HG03039 (cell line): ENCODE measurements around the gene H1-8.

Source experiments
- ATAC-seq: cut with Tn5 transposase; IDR thresholded peaks from one replicate; pipeline ENCODE4 v1.9.1; 2021; ENCODE audit warnings: mild to moderate bottlenecking, moderate library complexity; ENCODE audit not compliant: unreplicated experiment

Gene H1-8

DNA sequence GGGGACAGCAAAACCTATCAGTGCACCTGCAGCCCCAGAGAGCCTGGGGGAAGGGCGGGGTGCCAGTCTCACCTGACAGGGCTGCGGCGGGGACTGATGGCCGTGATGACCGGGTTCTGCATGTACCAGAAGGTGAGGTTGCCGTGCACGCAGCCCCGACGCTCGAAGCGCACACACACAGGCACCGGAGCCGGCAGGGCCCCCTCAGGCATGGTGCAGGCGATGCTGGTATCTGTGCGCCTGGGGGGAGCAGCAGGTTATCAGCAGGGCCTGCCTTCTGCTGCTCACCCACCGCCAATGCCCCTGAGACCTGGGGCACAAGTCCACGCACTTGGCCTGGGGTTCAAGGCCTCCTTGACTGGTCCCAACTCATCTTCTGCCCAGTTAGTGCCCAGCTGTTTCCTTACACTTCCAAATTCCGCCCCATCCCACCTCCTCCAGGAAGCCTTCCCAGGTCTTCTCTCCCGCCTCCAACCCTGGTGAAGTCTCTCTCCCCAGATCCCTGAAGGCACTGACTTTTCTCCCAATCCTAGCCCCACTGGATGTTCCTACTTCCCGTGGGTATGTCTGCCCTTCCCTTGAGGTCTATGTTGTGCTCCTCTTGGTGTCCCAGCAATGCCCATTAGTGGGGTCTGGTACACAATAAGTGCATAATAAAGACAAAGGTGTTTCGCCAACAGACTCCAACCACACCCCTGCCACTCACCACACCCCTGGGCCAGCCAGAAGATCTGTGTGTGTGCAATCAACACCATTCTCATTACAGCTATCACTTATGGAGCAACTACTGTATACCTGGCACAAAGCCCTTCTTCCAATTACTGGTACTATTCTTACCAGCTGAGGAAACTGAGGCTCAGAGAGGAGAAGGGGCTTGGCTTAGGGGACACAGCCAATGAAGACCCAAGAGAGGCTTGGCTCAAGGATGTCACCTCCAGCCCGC, 28.9 kb downstream of the H1-8 start:
- no peak for ATAC-seq

DNA sequence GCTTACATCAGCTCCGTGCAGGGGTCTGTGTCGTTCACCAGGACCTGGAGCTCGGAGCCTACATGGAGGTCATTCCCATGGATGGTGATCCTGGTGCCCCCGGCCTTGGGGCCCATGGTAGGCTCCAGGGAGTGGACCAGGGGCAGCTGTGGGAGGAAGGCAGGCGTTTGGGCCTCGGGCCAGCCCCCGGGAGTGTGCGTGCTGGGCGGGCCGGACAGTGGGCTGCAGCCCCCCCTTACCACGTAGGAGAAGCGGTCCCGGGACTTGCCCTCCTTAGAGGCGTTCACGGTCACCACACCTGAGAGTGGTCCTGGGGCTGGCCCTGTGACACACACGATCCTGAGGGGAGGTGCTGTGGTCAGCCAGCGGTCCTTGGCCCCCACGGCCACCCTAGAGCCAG, 29.6 kb downstream of the H1-8 start:
- no peak for ATAC-seq

DNA sequence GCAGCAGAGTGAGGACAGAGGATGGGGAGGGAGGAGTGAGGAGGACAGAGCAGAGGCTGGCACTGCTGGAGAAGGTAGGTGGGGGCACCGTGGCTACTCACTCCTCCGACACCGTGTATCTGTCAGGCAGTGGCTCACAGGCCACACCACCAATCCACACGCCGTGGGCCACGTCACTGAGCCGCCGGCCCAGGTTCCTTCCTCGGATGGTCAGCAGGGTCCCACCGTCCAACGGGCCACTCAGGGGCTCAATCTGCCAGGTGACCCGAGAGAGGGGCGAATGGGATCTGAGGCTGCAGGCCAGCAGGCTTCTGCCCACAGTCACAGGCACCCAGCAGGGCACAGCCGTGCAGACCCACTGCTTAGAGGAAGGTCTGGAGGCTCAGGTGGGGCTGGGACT, 30.5 kb downstream of the H1-8 start:
- no peak for ATAC-seq

DNA sequence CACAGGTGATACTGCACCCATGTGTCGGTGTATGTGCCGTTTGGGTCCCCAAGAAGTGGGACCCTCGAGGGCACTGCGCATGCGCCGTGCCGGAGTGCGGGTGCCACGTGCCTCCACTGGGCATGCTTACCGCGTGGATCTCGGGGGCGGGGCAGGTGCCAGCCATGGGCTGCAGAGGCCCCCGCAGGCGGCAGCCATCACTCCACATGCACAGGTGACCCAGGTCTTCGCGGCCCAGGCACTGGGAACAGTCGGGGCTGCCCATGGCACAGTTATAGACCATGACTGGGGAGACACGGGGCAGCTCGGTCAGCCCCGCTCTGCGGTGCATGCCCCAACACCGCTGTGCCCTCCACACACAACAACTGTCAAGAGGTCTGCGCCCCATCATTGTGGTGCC, 31.2 kb downstream of the H1-8 start:
- no peak for ATAC-seq

DNA sequence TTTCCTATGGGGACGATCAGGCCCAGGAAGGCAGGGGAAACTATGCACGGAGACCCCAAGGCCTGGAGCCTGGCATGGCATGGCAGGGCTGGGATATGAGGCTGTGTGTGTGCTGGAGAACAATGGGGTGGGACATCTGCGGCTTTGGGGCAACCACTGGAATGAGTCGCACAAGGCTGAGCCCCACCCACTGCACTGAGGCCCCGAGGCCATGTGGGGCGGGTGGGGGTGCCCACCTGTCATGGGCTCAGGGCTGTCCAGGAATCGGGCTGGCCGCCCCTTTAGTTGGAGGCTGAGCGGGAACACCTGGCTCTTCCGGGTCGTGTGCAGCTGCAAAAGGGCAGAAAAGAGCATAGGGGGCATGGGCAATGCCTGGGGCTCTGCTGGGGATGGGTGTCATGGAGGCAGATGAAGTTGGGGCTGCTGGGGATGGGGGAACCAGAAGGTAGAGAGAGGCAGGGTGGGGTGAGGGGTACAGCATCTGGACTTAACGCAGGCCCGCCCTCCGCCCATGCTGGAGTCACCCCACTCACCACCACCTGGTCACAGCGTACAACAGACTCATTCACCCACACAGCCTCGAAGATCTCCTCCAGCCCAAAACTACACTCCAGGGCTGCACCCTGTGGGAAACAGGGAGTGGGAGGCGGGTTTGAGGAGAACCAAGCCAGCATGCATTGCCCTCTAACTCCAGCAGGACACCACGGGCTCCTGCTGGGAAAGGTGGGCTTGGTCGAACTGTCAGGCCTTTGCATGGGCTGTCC, 32.4 kb downstream of the H1-8 start:
- no peak for ATAC-seq

DNA sequence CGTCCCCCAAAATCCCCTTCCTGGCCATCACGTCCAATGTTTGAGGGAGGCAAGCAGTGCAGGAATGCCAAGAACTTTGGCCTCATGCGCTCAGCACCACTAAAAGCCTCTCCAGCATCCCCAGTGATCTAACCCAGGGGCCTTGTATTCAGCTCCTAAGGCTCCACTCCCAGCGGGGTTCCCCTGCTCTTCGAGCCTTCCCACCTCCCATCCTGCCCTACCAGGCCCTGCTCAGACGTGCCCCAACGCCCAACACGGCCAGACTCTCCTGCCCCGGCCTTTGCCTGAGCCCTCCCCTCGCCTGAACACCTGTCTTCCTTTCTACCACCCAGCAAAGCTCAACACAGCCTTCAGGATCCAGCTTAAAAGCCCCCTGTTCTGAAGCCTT, 33.0 kb downstream of the H1-8 start:
- no peak for ATAC-seq

DNA sequence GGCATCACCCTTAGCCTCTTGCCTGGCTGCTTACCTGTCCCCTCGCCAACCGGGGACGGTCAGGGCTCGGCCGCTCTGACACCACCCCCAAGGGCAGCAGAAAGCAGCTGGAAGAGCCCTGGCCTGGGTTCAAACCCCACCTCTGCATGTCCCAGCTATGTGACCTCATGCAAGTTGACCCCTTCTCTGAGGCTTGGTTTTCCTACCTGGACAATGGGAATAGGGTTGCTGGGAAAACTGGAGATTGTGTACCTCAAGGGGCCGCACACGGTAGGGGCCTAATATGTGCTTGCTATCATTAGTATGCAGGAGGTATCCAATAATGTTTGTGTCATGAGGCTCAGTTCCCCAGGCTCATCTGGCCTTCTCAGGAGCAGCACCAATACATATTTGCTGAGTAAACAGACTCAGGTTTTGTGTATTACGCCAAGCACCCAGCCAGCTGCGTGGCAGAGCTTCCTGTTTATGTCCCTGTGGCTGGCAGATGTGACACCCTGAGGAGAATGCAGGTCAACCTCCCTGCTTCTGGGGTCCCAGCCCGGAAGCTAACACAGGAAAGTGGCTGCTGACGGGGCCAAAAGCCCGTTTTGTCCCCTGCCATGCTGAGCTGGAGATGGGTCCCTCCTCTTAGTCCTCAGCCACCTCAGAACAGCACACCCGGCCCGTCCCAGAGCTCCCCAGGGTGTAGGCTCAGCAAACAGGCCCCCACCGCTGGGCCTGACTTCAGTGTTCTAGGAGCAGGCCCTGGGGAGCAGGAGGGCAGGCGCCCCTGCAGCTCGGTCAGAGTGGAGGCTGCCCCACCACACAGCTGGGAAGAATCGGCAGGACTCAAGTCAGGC, 33.8 kb downstream of the H1-8 start:
- no peak for ATAC-seq

DNA sequence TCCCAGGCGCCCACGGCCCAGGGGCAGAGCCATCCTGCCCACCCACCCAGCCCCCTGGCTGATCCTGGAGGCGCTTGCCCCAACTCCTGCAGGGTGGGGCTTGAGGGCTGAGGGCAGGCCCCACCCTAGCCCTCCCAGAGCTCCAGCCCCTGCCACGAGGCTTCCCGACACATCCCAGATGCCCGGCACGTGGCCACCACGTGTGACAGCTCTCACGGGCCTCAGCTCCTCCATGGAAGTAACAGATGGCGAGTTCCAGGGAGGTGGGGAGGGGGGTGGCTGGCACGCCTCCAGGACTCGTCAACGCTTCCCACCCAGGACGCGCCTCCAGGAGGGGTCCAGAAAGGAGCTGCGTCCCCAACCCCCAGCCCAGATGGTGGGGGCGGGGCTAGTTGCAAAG, 34.4 kb downstream of the H1-8 start:
- no peak for ATAC-seq

DNA sequence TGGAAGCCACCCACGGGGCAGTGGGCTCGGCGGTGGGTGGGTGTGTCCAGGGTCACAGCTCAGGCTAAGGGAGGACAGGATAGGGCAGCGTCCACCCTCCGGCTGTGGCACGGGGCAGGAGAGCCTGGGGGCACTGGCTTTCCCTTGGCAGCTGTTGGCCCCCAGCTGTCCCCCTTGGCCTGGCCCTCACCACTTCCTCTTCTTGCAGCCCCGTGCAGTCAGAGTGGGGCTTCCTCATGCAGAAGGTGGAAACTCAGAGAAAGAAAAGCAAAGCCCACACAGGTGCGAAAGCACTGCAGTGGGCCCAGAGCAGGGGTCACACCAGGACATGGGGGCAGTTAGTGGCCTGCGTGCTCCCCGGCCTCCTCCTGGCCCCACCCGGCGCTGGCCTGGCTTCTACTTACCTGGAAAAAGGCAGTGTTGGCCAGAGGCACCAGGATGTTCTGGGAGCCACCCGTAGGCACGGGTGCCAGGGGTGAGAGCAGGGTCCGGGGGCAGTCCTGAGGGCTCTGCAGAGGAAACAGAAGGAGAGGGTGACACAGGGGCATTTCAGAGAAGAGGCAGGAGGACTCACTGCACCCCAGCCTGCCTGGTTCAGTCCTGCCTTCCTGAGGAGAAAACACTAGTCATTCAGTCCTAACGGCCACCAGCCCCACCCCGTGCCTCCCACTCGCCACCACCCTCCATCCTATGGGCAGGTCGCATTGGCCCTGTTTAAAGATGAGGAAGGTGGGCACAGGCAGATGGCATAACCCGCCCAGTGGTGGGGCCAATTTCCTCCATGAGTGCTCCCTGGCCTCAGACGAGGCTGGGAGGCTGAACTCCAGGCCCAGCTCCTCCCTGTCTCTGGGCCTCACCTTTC, 35.2 kb downstream of the H1-8 start:
- ATAC-seq, result peak; percentile 46

DNA sequence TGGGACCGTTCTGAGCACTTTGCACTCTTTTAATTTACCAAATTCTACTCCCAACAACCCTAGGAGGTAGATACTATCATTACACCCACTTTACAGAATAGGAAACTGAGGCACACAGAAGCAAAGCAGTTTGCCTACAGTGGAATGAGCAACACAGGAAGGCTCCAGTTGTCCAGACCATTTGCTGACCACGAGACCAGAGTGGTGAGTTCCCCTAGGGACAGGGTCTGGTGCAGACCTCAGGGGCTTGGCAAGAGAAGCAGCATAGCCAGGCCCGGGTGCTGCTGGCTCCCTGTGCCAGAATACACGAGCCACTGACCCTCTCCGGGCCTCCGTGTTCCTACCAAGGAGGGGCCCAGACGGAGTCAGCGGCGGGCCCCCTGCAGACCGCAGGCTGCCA, 37.0 kb downstream of the H1-8 start:
- no peak for ATAC-seq

DNA sequence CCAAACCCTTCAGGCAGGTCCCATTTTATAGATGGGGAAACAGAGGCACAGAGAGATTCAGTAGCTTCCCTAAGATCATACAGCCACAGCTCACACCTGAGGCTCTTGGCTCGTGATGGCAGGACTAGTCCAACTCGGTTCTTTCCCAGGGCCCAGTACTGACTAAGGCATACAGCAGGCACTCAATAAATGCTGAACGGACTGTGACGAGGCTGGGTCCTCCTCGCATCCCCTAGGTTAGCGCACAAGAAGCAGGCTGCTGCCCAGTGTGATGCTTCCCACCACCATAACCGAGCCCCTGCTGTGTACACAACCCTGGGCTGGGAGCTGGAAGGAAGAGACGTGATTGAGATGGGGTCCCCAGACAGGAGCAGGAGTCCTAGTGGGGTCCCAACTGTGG, 38.6 kb downstream of the H1-8 start:
- ATAC-seq, result no peak

DNA sequence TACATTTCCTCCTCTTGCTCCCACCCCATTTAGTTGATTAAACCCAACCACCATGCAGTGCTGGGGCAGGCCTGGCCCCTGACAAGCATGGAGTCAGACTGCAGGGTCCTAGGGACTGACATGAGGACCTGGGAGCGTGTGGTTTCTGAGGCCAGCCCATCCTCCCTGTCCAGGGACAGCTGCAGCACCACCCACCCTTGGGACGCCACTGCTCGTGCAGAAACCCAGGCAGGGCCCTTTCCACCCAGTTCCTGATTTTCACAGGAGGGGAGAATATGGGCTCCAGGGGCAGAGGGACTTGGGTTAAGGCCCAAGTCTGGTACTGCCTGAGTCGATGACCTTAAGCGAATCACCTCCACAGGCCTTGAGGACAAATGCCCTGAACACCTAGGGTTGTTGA, 39.8 kb downstream of the H1-8 start:
- no peak for ATAC-seq

DNA sequence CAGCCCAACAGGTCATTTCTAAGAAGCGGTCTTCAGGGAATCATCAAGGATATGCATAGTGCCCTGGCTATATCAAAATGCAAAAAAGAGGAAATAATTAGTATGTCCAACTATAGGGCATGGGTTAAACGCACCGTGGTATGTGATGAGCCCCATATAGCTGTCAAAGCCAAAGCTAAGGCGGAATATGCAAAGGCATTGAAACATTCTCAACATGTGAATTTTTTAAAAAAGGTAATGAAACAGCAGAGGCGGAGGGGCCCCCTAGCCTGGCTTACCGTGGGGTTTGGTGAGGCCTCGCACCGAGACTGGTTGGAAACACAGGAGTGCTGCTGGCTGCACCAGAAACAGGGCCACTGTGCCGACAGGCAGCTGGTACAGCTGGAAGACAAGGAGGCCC, 40.3 kb downstream of the H1-8 start:
- no peak for ATAC-seq

DNA sequence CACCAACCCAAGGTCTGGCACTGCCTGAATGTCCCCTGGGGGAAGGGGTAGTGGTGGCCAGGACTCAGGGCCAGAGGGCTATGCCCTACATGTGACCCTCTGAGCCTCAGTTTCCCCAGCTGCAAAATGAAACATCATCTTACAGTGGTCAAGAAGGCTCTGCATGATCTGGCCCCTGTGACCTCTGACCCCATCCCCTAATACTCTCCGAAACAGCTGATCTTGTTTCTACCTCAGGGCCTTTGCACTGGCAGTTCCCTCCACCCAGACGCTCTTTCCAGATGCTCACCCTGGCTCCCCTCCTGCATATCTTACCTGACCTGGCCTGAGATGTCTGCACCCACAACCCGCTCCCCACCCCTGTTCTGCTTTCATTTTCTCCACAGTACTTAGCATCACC, 41.7 kb downstream of the H1-8 start:
- no peak for ATAC-seq

DNA sequence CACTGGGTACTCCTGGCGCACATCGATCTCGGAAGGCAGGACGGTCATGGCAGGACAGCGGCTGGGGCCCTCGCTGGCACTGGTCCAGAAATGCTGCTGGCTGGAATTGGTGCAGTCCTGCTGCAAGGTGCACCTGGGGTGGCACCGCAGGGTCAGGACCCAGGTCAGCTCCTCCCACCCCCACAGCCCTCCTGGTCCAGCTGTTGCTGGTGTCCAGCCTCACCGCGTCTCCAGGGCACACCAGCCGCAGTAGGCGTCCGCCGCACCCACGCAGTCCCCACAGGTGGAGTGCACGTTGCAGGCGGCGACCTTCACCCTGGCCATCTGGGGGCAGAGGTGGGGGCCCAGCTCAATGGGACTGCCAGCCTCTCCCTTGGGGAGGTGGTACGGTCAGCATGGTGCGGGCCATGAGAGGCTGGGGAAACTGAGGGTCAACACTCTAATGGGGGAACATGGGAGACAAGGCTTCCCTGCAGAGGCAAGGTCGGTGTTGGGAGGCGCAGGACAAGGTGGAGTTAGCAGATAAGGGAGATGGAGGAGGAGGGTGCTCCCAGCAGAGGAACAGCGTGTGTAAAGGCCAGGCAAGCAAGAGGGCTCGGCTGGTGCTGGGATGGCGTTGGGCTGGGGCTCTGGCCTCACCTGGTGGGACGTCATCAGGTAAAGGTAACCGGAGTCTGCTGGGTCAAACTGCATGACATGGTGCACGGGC, 43.1 kb downstream of the H1-8 start:
- no peak for ATAC-seq

DNA sequence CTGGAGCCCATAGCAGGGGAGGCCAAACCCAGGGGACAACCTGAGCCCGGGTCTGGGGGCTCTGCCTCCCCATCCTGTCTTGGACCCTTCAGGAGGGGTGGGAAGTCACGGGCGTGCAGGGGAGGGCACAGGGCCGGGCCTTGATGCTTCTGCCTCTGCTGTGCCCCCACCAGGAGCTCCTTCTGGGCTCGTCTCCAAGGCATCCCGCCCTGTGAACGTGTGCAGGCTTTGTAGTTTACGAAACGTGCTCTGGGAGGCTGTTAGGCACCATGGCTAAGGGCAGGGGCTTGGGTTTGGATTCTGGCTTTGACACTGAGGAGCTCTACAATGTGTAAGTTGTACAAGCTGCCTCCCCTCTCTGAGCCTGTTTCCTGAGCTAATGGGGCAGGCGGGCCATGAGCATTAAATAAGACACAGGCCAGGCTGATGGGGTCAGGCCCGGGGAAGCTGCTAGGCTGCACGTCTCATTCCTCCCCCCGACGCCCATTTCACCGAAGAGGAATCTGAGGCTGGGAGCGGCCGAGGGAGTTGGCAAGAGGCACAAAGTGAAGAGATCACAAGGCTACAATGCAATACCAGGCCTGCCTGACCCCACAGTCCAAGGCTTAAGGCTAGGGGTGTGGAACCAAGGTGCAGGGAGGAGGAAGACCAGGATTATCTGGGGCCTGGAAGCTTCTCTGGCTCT, 43.9 kb downstream of the H1-8 start:
- no peak for ATAC-seq

DNA sequence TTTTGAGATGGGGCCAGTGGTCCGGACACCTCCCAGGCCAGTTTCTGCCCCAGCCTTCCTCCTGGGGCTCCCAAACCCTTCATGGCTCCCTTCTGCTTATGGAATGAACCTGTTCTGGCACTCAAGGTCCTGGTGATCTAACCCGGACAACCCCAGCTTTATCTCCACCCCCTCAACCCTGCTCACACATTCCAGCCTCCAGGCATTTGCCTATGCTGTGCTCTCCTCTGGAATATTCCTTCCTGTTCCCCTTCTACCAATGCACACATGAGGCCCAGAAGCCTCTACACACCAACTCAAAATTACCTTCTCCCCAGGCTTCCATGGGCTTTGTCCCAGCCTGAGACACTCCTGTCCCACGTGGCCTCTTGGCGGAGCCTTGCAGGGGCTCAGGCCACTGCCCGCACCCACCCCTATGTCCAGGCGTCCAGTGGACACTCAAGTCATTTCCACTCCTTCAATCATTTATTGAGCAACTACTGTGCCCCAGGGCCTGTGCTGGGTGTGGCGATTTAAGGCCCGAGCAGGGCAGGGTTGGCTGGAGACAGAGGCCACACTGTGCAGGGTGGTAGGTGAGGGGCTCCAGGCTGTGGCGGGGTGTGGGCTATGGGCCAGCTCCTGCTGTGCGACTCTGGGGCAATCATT, 44.7 kb downstream of the H1-8 start:
- ATAC-seq, result no peak

DNA sequence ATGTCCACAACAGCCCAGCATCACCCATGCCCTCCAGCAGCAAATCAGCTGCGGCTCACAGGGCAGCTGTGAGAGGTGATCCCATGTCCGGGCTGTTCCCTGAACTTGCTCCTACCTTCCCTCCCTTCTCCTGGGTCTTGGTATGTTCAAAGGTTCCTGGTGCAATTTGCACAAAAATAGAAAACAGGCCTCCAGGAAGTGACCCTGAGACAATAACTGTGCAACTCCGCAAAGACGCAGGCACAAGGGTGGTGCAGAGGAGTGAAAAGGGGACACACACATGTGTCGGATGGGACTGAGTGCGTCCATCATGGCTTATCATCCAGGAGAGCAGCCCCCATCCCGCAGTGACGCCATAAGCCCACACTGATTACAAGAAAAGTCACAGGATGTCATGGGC, 47.2 kb downstream of the H1-8 start:
- ATAC-seq, result no peak

DNA sequence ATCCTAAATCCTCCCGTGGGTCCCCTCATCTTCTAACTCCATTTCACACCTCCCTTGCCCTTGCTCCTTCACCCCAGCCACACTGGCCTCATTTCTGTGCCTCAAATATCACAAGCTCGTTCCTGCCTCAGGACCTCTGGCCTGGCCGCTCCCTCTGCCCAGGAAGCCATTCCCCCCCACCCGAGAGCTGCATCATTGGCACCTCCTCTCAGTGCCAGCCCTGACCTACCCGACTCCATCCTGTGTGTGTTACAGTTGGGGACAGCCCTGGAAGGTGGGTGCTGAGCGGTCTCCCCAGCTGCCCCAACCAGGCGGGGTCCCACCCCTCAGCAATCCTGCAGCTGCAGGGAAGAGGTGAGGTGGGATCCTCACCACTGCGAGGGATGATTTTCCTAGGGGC, 49.0 kb downstream of the H1-8 start:
- no peak for ATAC-seq
